ENCODE data around the gene ODF2.

Gene ODF2

DNA sequence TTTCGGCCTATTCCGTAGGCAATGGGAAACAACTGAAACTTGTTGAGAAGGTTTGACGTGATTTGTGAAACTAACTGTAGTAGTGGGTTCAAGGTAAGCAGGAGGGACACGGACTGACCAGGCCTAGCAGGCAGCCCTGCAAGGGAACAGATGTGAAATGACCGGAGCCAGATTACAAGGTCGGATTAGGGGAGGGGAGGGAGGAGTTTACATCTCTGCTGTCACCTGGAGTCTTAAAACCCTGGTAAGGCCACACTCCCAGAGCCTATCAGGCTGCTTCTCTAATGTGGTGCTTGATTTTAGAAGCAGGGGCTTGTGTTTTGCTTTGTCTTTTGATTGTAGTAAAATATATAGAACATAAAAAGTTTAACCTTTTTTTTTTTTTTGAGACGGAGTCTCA, 93.1 kb downstream of the ODF2 start:
- H3K4me3 ChIP-seq (ENCODE audit: low read depth, low read length) = no peak overlapping the region
- no peak for DNase-seq (ENCODE audit: low read depth)
- TF ChIP-seq, protein P1, sequence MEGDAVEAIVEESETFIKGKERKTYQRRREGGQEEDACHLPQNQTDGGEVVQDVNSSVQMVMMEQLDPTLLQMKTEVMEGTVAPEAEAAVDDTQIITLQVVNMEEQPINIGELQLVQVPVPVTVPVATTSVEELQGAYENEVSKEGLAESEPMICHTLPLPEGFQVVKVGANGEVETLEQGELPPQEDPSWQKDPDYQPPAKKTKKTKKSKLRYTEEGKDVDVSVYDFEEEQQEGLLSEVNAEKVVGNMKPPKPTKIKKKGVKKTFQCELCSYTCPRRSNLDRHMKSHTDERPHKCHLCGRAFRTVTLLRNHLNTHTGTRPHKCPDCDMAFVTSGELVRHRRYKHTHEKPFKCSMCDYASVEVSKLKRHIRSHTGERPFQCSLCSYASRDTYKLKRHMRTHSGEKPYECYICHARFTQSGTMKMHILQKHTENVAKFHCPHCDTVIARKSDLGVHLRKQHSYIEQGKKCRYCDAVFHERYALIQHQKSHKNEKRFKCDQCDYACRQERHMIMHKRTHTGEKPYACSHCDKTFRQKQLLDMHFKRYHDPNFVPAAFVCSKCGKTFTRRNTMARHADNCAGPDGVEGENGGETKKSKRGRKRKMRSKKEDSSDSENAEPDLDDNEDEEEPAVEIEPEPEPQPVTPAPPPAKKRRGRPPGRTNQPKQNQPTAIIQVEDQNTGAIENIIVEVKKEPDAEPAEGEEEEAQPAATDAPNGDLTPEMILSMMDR (IDR thresholded peaks at IDR 0.05; ENCODE audit: insufficient read depth, low read depth, low read length, missing control alignments) = no peak

DNA sequence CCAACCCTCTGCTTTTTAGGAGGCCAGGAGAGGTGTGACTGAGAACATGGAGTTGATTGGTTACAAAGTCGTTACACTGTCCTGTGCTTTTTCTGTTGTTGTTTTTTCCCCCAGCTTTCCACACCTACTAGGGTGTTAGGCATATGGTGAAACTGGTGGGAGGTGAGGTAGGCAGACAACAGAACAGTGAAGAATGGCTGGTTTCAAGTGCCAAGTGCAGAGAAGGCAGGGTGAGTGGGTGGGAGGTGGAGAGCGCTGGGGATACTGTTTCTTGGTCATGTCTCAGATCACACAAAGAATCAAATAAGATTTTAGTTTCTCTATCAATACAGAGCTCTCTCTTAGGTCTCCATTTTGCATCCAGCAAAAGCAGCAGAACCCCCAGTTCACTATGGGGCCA, 94.4 kb downstream of the ODF2 start:
- TF ChIP-seq, protein P1 (IDR thresholded peaks at IDR 0.05; ENCODE audit: insufficient read depth, low read depth, low read length, missing control alignments) = no peak
- no peak overlapping the region for H3K4me3 ChIP-seq (ENCODE audit: low read depth, low read length)
- no peak for DNase-seq (ENCODE audit: low read depth)
